Measurements from ENCODE around the gene SLC20A1.
"Not testable (repeated sequence)": the region's sequence is repeated elsewhere in the genome, so short reads cannot be mapped to it uniquely, and the experiment has no call there.

Gene SLC20A1

DNA sequence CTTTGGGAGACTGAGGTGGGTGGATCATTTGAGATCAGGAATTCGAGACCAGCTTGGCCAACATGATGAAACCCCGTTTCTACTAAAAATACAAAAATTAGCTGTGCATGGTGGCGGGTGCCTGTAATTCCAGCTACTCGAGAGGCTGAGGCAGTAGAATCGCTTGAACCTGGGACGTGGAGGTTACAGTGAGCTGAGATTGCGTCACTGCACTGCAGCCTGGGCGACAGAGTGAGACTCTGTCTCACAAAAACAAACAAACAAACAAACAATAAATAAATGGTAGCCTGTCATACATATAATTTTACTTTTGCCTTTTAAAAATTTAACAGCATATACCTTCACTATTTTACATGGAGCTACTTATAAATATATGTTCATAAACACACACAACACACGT is 61.2 kb downstream of the SLC20A1 start:
- H3K4me3 Mint-ChIP-seq: peak overlapping the region; percentile 75
- not testable (repeated sequence) for H3K36me3 Mint-ChIP-seq (ENCODE audit: low read depth); DNase-seq (ENCODE audit: low spot score)

DNA sequence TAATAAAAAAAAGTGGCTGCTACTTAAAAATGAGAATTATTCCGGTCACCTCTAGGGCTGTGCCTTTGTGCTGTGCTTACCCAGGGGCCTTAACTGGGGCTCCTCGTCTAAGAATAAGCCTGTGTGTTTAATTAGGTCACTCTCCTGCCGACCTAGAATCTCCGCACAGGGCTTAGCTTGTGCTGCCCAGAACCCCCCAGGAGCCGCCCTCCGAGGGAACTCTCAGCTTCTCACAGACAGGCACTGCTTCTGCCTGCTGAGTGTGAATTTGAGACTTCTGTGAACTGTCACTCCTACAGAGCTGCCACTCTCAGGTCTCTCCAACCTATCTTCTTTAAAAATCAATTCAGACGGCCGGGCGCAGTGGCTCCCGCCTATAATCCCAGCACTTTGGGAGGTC is 63.2 kb downstream of the SLC20A1 start:
- Mint-ChIP-seq H3K36me3 (ENCODE audit: low read depth) (peaks cover 4% of the 10 kb centered on the region), H3K27ac (no peak overlapping the region), H3K9me3 (peaks cover 4% of the 10 kb centered on the region), H3K4me1 (ENCODE audit: low read depth) (peaks cover 67% of the 10 kb centered on the region), H3K27me3 (ENCODE audit: low read depth) (peaks cover 2% of the 10 kb centered on the region), H3K4me3 (peak overlapping the region; percentile 22)
- no peak for DNase-seq (ENCODE audit: low spot score)

More for the DNA sequence above, 61.2 kb downstream of the SLC20A1 start:
- H3K27ac Mint-ChIP-seq; H3K27me3 Mint-ChIP-seq (ENCODE audit: low read depth); H3K9me3 Mint-ChIP-seq: not testable (repeated sequence)
- peaks cover 61% of the 10 kb centered on the region for H3K4me1 Mint-ChIP-seq (ENCODE audit: low read depth)

DNA sequence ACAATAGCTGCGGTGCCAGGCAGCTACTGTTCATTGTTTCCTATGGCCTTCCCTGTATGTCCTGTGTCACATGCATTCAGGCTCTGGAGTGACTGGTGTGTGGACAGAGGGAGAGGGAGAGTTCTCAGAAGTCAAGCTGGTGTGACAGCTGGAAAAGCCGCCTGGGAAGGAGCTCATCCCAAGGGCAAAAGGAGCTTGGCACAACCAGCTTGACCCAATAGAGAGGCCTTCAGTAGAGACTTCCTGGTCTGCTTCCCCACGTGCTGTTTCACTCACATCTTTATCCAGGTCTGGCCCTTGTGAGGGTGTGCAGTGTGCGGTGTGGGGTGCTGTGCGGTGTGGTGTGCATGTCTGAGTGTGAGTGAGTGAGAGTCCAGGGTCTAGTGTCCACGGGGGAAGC is 64.0 kb downstream of the SLC20A1 start:
- peaks cover under 1% of the 10 kb centered on the region for H3K27me3 Mint-ChIP-seq (ENCODE audit: low read depth)
- peaks cover 3% of the 10 kb centered on the region for H3K36me3 Mint-ChIP-seq (ENCODE audit: low read depth)
- H3K4me1 Mint-ChIP-seq (ENCODE audit: low read depth): peaks cover 66% of the 10 kb centered on the region
- H3K27ac Mint-ChIP-seq: peak overlapping the region; percentile 38
- no peak for DNase-seq (ENCODE audit: low spot score)
- H3K9me3 Mint-ChIP-seq: peaks cover 1% of the 10 kb centered on the region
- H3K4me3 Mint-ChIP-seq: no peak overlapping the region

DNA sequence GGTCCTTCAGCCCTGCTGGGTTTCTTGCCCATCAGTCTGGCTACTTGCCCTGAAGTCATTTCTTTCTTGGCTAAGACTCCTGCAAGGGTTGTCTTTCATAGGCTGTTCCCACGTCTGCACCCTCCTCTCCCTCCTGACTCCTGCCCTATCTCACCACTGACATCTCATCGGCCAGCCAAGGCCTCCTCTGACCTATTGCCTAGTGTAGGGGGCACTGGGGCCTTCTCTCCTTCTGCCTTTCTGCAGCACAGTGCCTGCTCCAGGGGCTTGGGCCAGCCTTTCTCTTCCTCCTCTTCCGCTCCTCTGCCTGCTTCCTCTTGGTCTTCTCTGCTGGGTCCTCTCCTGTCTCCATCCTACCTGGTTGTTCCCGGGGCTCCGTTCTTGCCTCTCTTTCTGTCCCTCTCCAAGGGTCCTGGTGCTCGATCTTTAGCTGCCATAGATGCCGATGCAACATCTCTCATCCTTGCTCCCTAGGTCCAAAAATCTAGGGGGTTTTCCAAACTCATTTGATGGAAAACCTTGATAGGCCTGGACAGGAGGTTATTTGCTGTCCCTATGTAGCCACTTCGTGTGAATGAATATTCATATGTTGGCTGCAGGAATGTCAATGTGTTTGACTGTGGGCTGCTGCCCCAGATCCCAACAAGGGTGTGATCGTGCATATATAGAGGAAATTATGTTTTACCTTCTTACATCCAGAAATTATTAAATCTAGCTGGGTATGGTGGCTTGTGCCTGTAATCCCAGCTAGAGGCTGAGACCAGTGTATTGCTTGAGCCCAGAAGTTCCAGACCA is 65.4 kb downstream of the SLC20A1 start:
- Mint-ChIP-seq H3K9me3 (peaks cover 3% of the 10 kb centered on the region), H3K4me3 (no peak overlapping the region), H3K27ac (no peak overlapping the region), H3K36me3 (ENCODE audit: low read depth) (no peaks in the 10 kb centered on the region), H3K27me3 (ENCODE audit: low read depth) (no peaks in the 10 kb centered on the region), H3K4me1 (ENCODE audit: low read depth) (peaks cover 54% of the 10 kb centered on the region)
- no peak for DNase-seq (ENCODE audit: low spot score)

DNA sequence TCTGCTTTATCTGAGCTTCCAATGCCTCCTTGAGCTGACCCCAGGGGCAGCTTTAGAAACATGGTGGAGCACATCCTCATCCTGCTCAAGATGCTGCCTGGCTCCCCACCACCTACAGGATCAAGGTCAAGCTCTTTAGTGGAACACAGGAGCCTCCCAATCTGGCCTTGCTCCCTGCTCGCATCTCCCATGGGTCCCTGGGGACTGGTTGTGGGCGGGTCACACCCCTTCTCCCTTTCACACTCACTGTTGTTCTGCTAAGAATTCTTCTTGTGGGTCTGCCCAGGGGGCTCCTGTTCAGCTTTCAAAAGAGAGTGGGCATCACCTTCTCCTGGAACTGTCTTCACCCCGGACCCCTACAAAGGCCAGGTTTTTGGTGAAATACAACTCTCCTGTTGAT is 66.7 kb downstream of the SLC20A1 start:
- peaks cover 7% of the 10 kb centered on the region for H3K9me3 Mint-ChIP-seq
- no peak for DNase-seq (ENCODE audit: low spot score)
- H3K4me3 Mint-ChIP-seq: no peak overlapping the region
- peaks cover 41% of the 10 kb centered on the region for H3K4me1 Mint-ChIP-seq (ENCODE audit: low read depth)
- no peak overlapping the region for H3K27ac Mint-ChIP-seq
- no peaks in the 10 kb centered on the region for H3K36me3 Mint-ChIP-seq (ENCODE audit: low read depth)
- H3K27me3 Mint-ChIP-seq (ENCODE audit: low read depth): no peaks in the 10 kb centered on the region

DNA sequence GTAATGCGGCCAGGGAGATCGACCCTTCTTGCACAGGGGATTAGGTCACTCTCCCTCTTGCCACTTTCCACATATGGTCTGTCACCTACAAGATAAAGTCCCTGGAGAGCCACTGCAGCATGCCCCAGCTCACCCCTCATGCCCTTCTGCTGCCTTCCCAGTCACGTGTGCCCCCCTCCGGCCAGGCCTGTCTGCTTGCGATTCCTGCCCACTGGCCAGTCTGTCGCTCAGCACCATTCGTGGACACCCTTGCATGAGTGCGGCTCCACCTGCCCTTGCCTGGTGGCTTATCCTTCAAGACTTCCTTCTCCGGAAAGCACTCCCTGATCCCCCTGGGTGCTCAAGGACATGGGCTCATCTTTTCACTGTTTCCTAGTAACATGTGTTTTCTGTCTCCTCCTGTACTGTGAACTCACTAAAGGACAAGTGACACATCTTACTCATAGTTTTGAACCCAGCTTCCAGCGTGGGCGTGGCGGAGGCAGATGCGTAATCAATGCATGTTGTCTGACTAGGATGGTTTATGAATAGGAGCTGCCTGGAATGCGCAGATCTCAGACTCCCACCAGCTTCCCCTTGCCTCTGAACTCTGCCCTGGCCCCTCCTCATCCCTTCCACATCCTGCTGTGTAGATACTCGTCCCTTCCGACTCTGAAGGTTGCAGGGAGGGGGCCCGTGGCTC is 67.3 kb downstream of the SLC20A1 start:
- peak overlapping the region; percentile 32 for H3K27ac Mint-ChIP-seq
- no peaks in the 10 kb centered on the region for H3K36me3 Mint-ChIP-seq (ENCODE audit: low read depth)
- H3K27me3 Mint-ChIP-seq (ENCODE audit: low read depth): no peaks in the 10 kb centered on the region
- H3K9me3 Mint-ChIP-seq: peaks cover 7% of the 10 kb centered on the region
- DNase-seq (ENCODE audit: low spot score): peak; percentile 87
- no peak overlapping the region for H3K4me3 Mint-ChIP-seq
- H3K4me1 Mint-ChIP-seq (ENCODE audit: low read depth): peaks cover 35% of the 10 kb centered on the region
